CD4-positive, alpha-beta T cell treated with Interleukin-15 for 4 hours (primary cell): ENCODE data around the gene TTC27.
"Not testable (repeated sequence)": the region's sequence is repeated elsewhere in the genome, so short reads cannot be mapped to it uniquely, and the experiment has no call there.

Source experiments
- DNase-seq: peaks from one replicate; pipeline ENCODE4 v3.0.0-alpha.2; 2020; ENCODE audit warnings: low spot score

The TTC27 gene

GRCh38 chr2:32856891-32857290, 229.0 kb downstream of the TTC27 start:
- DNase-seq, result no peak

- DNase-seq, result no peak
Measured at GRCh38 chr2:32858713-32859112, 230.9 kb downstream of the TTC27 start.

GRCh38 chr2:32860385-32860784, 232.5 kb downstream of the TTC27 start:
- DNase-seq, result no peak

- no peak for DNase-seq
Measured at GRCh38 chr2:32862269-32863055, 234.6 kb downstream of the TTC27 start.

- DNase-seq, result no peak
Measured at GRCh38 chr2:32863326-32863725, 235.5 kb downstream of the TTC27 start.

GRCh38 chr2:32863803-32864202, 236.0 kb downstream of the TTC27 start:
- DNase-seq, result no peak

GRCh38 chr2:32864334-32865111, 236.7 kb downstream of the TTC27 start:
- DNase-seq, result no peak

GRCh38 chr2:32865399-32866068, 237.7 kb downstream of the TTC27 start:
- no peak for DNase-seq

- not testable (repeated sequence) for DNase-seq
Measured at GRCh38 chr2:32866462-32866861, 238.6 kb downstream of the TTC27 start.
